ENCODE data around the gene GAREM1.

DNA sequence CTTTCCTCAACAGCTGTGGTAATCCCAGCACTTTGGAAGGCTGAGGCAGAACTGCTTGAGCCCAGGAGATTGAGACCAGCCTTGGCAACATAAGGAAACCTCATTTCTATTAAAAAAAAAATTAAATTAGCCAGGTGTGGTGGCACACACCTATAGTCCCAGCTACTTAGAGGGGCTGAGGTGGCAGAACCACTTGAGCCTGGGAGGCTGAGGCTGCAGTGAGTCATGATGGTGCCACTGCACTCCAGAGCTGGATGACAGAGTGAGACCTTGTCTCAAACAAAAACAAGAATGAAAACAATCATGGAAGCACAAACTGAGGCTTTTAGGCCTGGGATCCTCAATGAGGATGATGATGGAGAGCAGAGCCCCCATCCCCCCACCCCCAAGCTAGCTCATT, 19.8 kb downstream of the GAREM1 start:
- TF ChIP-seq CTCF (IDR thresholded peaks at IDR 0.05) (no peak), POLR2A (IDR thresholded peaks at IDR 0.05) (no peak)

Measured in upper lobe of left lung (tissue), 4 donors.